ENCODE measurements around the gene ZNF831.

The ZNF831 gene

DNA sequence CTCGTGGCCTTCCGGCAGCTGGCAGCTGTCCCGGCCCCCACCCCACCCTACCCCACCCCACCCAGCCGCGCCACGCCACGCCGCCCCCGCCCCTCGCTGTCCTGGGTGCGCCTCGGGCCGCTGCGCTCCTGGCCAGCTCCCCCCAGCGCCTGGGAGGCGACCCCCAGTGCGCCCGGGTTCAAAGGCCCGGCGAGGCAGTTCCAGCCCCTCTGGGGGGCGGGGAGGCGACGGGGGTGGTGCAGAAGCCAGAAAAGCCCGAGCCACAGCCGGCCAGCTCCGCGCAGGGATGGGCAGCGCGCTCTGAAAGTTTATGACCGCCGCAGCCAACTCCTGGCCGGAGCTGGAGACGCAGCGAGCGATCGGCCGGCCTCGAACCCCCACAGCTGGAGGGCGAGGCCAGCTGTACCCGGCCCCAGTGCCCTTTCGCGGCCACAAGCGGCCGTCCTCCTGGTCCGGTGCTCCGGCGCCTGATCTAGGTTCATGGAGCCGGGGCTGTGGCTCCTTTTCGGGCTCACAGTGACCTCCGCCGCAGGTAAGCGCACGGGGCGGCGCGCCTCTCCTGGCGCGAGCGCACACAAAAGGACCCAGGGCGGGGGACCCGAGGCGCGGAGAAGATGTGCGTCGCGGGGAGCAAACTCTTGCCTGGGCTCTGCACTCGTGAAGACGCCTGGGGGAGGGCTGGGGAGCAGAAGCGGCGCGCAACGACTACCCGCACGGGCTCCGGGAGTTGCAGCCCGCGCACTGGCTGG lies 136.9 kb downstream of the ZNF831 start, which contains the start of gene EDN3:
TSS of gene EDN3 (plus strand) at position 279 of the 749 bp plus-strand sequence. CDS start at position 481, 202 bp downstream.
- no peak for TF ChIP-seq EGR1 (IDR thresholded peaks at IDR 0.05)

- TF ChIP-seq USF1 (IDR thresholded peaks at IDR 0.05): no peak
- TF ChIP-seq TEAD4 (IDR thresholded peaks at IDR 0.05): no peak
- TF ChIP-seq, protein P1, sequence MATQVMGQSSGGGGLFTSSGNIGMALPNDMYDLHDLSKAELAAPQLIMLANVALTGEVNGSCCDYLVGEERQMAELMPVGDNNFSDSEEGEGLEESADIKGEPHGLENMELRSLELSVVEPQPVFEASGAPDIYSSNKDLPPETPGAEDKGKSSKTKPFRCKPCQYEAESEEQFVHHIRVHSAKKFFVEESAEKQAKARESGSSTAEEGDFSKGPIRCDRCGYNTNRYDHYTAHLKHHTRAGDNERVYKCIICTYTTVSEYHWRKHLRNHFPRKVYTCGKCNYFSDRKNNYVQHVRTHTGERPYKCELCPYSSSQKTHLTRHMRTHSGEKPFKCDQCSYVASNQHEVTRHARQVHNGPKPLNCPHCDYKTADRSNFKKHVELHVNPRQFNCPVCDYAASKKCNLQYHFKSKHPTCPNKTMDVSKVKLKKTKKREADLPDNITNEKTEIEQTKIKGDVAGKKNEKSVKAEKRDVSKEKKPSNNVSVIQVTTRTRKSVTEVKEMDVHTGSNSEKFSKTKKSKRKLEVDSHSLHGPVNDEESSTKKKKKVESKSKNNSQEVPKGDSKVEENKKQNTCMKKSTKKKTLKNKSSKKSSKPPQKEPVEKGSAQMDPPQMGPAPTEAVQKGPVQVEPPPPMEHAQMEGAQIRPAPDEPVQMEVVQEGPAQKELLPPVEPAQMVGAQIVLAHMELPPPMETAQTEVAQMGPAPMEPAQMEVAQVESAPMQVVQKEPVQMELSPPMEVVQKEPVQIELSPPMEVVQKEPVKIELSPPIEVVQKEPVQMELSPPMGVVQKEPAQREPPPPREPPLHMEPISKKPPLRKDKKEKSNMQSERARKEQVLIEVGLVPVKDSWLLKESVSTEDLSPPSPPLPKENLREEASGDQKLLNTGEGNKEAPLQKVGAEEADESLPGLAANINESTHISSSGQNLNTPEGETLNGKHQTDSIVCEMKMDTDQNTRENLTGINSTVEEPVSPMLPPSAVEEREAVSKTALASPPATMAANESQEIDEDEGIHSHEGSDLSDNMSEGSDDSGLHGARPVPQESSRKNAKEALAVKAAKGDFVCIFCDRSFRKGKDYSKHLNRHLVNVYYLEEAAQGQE (IDR thresholded peaks at IDR 0.05; ENCODE audit: low read depth): no peak
- no peak for TF ChIP-seq YY1 (IDR thresholded peaks at IDR 0.05; ENCODE audit: low read depth)
- TF ChIP-seq FOXM1 (IDR thresholded peaks at IDR 0.05; ENCODE audit: borderline replicate concordance, low read depth): no peak
- TF ChIP-seq ZBTB7A (IDR thresholded peaks at IDR 0.05; ENCODE audit: low read depth): no peak
- no peak for TF ChIP-seq NFIC (IDR thresholded peaks at IDR 0.05)
- TF ChIP-seq, protein P2, sequence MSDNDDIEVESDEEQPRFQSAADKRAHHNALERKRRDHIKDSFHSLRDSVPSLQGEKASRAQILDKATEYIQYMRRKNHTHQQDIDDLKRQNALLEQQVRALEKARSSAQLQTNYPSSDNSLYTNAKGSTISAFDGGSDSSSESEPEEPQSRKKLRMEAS (IDR thresholded peaks at IDR 0.05): no peak
- TF ChIP-seq TAF1 (IDR thresholded peaks at IDR 0.05; ENCODE audit: low read depth): no peak
- TF ChIP-seq CEBPB (IDR thresholded peaks at IDR 0.05): no peak
- TF ChIP-seq EGR1 (IDR thresholded peaks at IDR 0.05): no peak
- TF ChIP-seq RAD21 (IDR thresholded peaks at IDR 0.05; ENCODE audit: low read depth): no peak
- no peak for TF ChIP-seq EP300 (IDR thresholded peaks at IDR 0.05; ENCODE audit: borderline replicate concordance)
- no peak for TF ChIP-seq CREB1 (IDR thresholded peaks at IDR 0.05; ENCODE audit: low read depth)
- TF ChIP-seq TCF12 (IDR thresholded peaks at IDR 0.05; ENCODE audit: low read depth): no peak
These were observed 137.9 kb downstream of the ZNF831 start for GRCh38 chr20:59301343-59302007.

- TF ChIP-seq EP300 (IDR thresholded peaks at IDR 0.05; ENCODE audit: borderline replicate concordance) (no peak), YY1 (IDR thresholded peaks at IDR 0.05; ENCODE audit: low read depth) (no peak), CEBPB (IDR thresholded peaks at IDR 0.05) (no peak), NFIC (IDR thresholded peaks at IDR 0.05) (no peak), ZBTB7A (IDR thresholded peaks at IDR 0.05; ENCODE audit: low read depth) (no peak)
These were observed 142.5 kb downstream of the ZNF831 start for GRCh38 chr20:59305908-59306655.

DNA sequence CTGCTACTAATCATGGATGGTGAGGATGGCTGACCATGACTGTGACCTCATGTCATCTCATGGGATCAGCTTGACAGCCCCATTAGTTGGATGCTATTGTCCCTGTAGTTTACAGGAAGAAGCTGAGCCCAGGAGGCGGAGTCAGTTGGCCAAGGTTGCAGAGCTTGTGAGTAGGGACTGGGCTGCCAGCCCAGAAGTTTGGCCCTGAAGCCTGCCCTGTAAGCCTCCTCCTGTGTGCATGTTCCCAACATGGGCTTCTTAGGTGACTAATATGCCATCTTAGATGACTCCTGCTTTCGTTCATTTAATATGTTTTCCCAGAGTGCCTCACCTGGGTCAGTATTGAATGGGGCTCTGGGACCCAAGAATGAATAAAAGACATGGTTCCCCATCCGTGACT lies 143.6 kb downstream of the ZNF831 start:
- no peak for TF ChIP-seq ZBTB7A (IDR thresholded peaks at IDR 0.05; ENCODE audit: low read depth)
- TF ChIP-seq YY1 (IDR thresholded peaks at IDR 0.05; ENCODE audit: low read depth): no peak
- no peak for TF ChIP-seq USF1 (IDR thresholded peaks at IDR 0.05)
- TF ChIP-seq, protein P1 (IDR thresholded peaks at IDR 0.05; ENCODE audit: low read depth): no peak
- TF ChIP-seq NFIC (IDR thresholded peaks at IDR 0.05): no peak
- TF ChIP-seq FOXM1 (IDR thresholded peaks at IDR 0.05; ENCODE audit: borderline replicate concordance, low read depth): no peak
- no peak for TF ChIP-seq RAD21 (IDR thresholded peaks at IDR 0.05; ENCODE audit: low read depth)
- no peak for TF ChIP-seq CREB1 (IDR thresholded peaks at IDR 0.05; ENCODE audit: low read depth)
- no peak for TF ChIP-seq EP300 (IDR thresholded peaks at IDR 0.05; ENCODE audit: borderline replicate concordance)
- TF ChIP-seq, protein P2 (IDR thresholded peaks at IDR 0.05): no peak
- no peak for TF ChIP-seq TAF1 (IDR thresholded peaks at IDR 0.05; ENCODE audit: low read depth)
- TF ChIP-seq TEAD4 (IDR thresholded peaks at IDR 0.05): no peak
- TF ChIP-seq TCF12 (IDR thresholded peaks at IDR 0.05; ENCODE audit: low read depth): no peak
- no peak for TF ChIP-seq CEBPB (IDR thresholded peaks at IDR 0.05)
- TF ChIP-seq EGR1 (IDR thresholded peaks at IDR 0.05): no peak
